ENCODE data around the gene GNG3. TPM values are rescaled to one million over a fixed set of nuclear protein-coding genes. Genes with fewer than 3 reads are reported as not detected.
"Not testable (repeated sequence)": the region's sequence is repeated elsewhere in the genome, so short reads cannot be mapped to it uniquely, and the experiment has no call there.

Gene GNG3
- polyA plus RNA-seq, 1 donor = 10.9 TPM

- Histone ChIP-seq H3K4me1 (ENCODE audit: control insufficient read depth, insufficient read depth, low read length) (peaks cover 23% of the 10 kb centered on the region), H3K9me3 (ENCODE audit: control insufficient read depth, low read depth, low read length) (no peaks in the 10 kb centered on the region), H3K27me3 (ENCODE audit: control insufficient read depth, insufficient read depth, low read length) (no peaks in the 10 kb centered on the region), H3K4me3 (ENCODE audit: low read length) (peak within 1 kb of the TSS; percentile 98), H3K36me3 (ENCODE audit: control insufficient read depth, insufficient read depth, low read length) (peaks cover 26% of the 10 kb centered on the region), H3K27ac (ENCODE audit: low read length) (peak within 1 kb of the TSS; percentile 83)
- whole genome bisulfite sequencing (ENCODE audit: insufficient coverage, low lambda C conversion rate) = no CpG with 5 or more reads among the region's 59 CpGs
- DNase-seq = peak; percentile 73 to 92
These were observed 35.7 kb upstream of the GNG3 start, which contains the start of the genes LBHD1 and UQCC3 for GRCh38 chr11:62671608-62672389. Gene LBHD1, minus strand, starts transcription at chr11:62672267. Its CDS starts 2,236 bp downstream, at chr11:62670031. Gene UQCC3, plus strand, starts transcription at chr11:62671673. Its CDS starts 73 bp downstream, at chr11:62671746.

- peaks cover 25% of the 10 kb centered on the region for H3K36me3 ChIP-seq (ENCODE audit: control insufficient read depth, insufficient read depth, low read length)
- WGBS (ENCODE audit: insufficient coverage, low lambda C conversion rate) = no CpG with 5 or more reads among the region's 2 CpGs
- no peak for DNase-seq
- H3K4me3 ChIP-seq (ENCODE audit: low read length) = no peak overlapping the region
- no peaks in the 10 kb centered on the region for H3K9me3 ChIP-seq (ENCODE audit: control insufficient read depth, low read depth, low read length)
- H3K27ac ChIP-seq (ENCODE audit: low read length) = no peak overlapping the region
- peaks cover 16% of the 10 kb centered on the region for H3K4me1 ChIP-seq (ENCODE audit: control insufficient read depth, insufficient read depth, low read length)
- H3K27me3 ChIP-seq (ENCODE audit: control insufficient read depth, insufficient read depth, low read length) = no peaks in the 10 kb centered on the region
These were observed 34.3 kb upstream of the GNG3 start for GRCh38 chr11:62673196-62673525.

GRCh38 chr11:62675415-62675814 is 32.1 kb upstream of the GNG3 start:
- peaks cover 25% of the 10 kb centered on the region for H3K36me3 ChIP-seq (ENCODE audit: control insufficient read depth, insufficient read depth, low read length)
- no CpG with 5 or more reads among the region's 10 CpGs for WGBS (ENCODE audit: insufficient coverage, low lambda C conversion rate)
- not testable (repeated sequence) for H3K4me3 ChIP-seq (ENCODE audit: low read length); H3K27me3 ChIP-seq (ENCODE audit: control insufficient read depth, insufficient read depth, low read length); H3K9me3 ChIP-seq (ENCODE audit: control insufficient read depth, low read depth, low read length); DNase-seq; H3K27ac ChIP-seq (ENCODE audit: low read length)
- peaks cover 14% of the 10 kb centered on the region for H3K4me1 ChIP-seq (ENCODE audit: control insufficient read depth, insufficient read depth, low read length)

GRCh38 chr11:62676698-62677097 is 30.8 kb upstream of the GNG3 start:
- DNase-seq = no peak
- WGBS (ENCODE audit: insufficient coverage, low lambda C conversion rate) = no CpG with 5 or more reads among the region's 6 CpGs
- H3K36me3 ChIP-seq (ENCODE audit: control insufficient read depth, insufficient read depth, low read length) = peaks cover 25% of the 10 kb centered on the region

GRCh38 chr11:62677156-62677555 is 30.3 kb upstream of the GNG3 start:
- H3K4me3 ChIP-seq (ENCODE audit: low read length) = no peak overlapping the region
- no CpG with 5 or more reads among the region's 6 CpGs for WGBS (ENCODE audit: insufficient coverage, low lambda C conversion rate)

More at GRCh38 chr11:62676698-62677097, 30.8 kb upstream of the GNG3 start:
- Histone ChIP-seq H3K27ac (ENCODE audit: low read length) (no peak overlapping the region), H3K9me3 (ENCODE audit: control insufficient read depth, low read depth, low read length) (no peaks in the 10 kb centered on the region), H3K4me3 (ENCODE audit: low read length) (no peak overlapping the region), H3K4me1 (ENCODE audit: control insufficient read depth, insufficient read depth, low read length) (peaks cover 14% of the 10 kb centered on the region), H3K27me3 (ENCODE audit: control insufficient read depth, insufficient read depth, low read length) (no peaks in the 10 kb centered on the region)

GRCh38 chr11:62677714-62678113 is 29.8 kb upstream of the GNG3 start:
- H3K4me3 ChIP-seq (ENCODE audit: low read length) = peak overlapping the region; percentile 94
- no peaks in the 10 kb centered on the region for H3K9me3 ChIP-seq (ENCODE audit: control insufficient read depth, low read depth, low read length)
- WGBS (ENCODE audit: insufficient coverage, low lambda C conversion rate) = 83% methylated on average over 9 of the region's 15 CpGs
- peaks cover 10% of the 10 kb centered on the region for H3K4me1 ChIP-seq (ENCODE audit: control insufficient read depth, insufficient read depth, low read length)
- no peaks in the 10 kb centered on the region for H3K27me3 ChIP-seq (ENCODE audit: control insufficient read depth, insufficient read depth, low read length)
- no peak overlapping the region for H3K27ac ChIP-seq (ENCODE audit: low read length)
- DNase-seq = no peak
- peaks cover 25% of the 10 kb centered on the region for H3K36me3 ChIP-seq (ENCODE audit: control insufficient read depth, insufficient read depth, low read length)

More at GRCh38 chr11:62677156-62677555, 30.3 kb upstream of the GNG3 start:
- Histone ChIP-seq H3K36me3 (ENCODE audit: control insufficient read depth, insufficient read depth, low read length) (peaks cover 25% of the 10 kb centered on the region), H3K27ac (ENCODE audit: low read length) (no peak overlapping the region), H3K9me3 (ENCODE audit: control insufficient read depth, low read depth, low read length) (no peaks in the 10 kb centered on the region), H3K27me3 (ENCODE audit: control insufficient read depth, insufficient read depth, low read length) (no peaks in the 10 kb centered on the region), H3K4me1 (ENCODE audit: control insufficient read depth, insufficient read depth, low read length) (peaks cover 14% of the 10 kb centered on the region)
- no peak for DNase-seq

- WGBS (ENCODE audit: insufficient coverage, low lambda C conversion rate) = no CpG with 5 or more reads among the region's 16 CpGs
- Histone ChIP-seq H3K36me3 (ENCODE audit: control insufficient read depth, insufficient read depth, low read length) (peaks cover 23% of the 10 kb centered on the region), H3K27me3 (ENCODE audit: control insufficient read depth, insufficient read depth, low read length) (no peaks in the 10 kb centered on the region), H3K27ac (ENCODE audit: low read length) (no peak overlapping the region), H3K9me3 (ENCODE audit: control insufficient read depth, low read depth, low read length) (no peaks in the 10 kb centered on the region), H3K4me1 (ENCODE audit: control insufficient read depth, insufficient read depth, low read length) (peaks cover 6% of the 10 kb centered on the region), H3K4me3 (ENCODE audit: low read length) (peak overlapping the region; percentile 94)
- DNase-seq = no peak
These were observed 29.1 kb upstream of the GNG3 start for GRCh38 chr11:62678433-62678769.

GRCh38 chr11:62678770-62679696 is 28.4 kb upstream of the GNG3 start, which contains the start of gene UBXN1:
Gene UBXN1, minus strand, starts transcription at chr11:62679073. Its CDS starts 150 bp downstream, at chr11:62678923.
- no peaks in the 10 kb centered on the region for H3K27me3 ChIP-seq (ENCODE audit: control insufficient read depth, insufficient read depth, low read length)
- peak; percentile 82 to 93 for DNase-seq
- peaks cover 6% of the 10 kb centered on the region for H3K4me1 ChIP-seq (ENCODE audit: control insufficient read depth, insufficient read depth, low read length)
- 57% methylated on average over 1 of the region's 55 CpGs for WGBS (ENCODE audit: insufficient coverage, low lambda C conversion rate)
- H3K4me3 ChIP-seq (ENCODE audit: low read length) = peak within 1 kb of the TSS; percentile 94
- no peaks in the 10 kb centered on the region for H3K9me3 ChIP-seq (ENCODE audit: control insufficient read depth, low read depth, low read length)
- H3K27ac ChIP-seq (ENCODE audit: low read length) = peak within 1 kb of the TSS; percentile 66
- H3K36me3 ChIP-seq (ENCODE audit: control insufficient read depth, insufficient read depth, low read length) = peaks cover 20% of the 10 kb centered on the region

GRCh38 chr11:62680825-62681240 is 26.6 kb upstream of the GNG3 start:
- WGBS (ENCODE audit: insufficient coverage, low lambda C conversion rate) = no CpG with 5 or more reads among the region's 4 CpGs
- Histone ChIP-seq H3K27me3 (ENCODE audit: control insufficient read depth, insufficient read depth, low read length) (no peaks in the 10 kb centered on the region), H3K4me1 (ENCODE audit: control insufficient read depth, insufficient read depth, low read length) (peaks cover 6% of the 10 kb centered on the region), H3K36me3 (ENCODE audit: control insufficient read depth, insufficient read depth, low read length) (peaks cover 17% of the 10 kb centered on the region), H3K9me3 (ENCODE audit: control insufficient read depth, low read depth, low read length) (no peaks in the 10 kb centered on the region), H3K27ac (ENCODE audit: low read length) (no peak overlapping the region), H3K4me3 (ENCODE audit: low read length) (no peak overlapping the region)
- DNase-seq = peak; percentile 55 to 62

GRCh38 chr11:62682518-62682917 is 25.0 kb upstream of the GNG3 start:
- Histone ChIP-seq H3K27me3 (ENCODE audit: control insufficient read depth, insufficient read depth, low read length) (peaks cover 5% of the 10 kb centered on the region), H3K4me3 (ENCODE audit: low read length) (no peak overlapping the region), H3K27ac (ENCODE audit: low read length) (no peak overlapping the region), H3K9me3 (ENCODE audit: control insufficient read depth, low read depth, low read length) (no peaks in the 10 kb centered on the region), H3K4me1 (ENCODE audit: control insufficient read depth, insufficient read depth, low read length) (peaks cover 6% of the 10 kb centered on the region), H3K36me3 (ENCODE audit: control insufficient read depth, insufficient read depth, low read length) (peaks cover 2% of the 10 kb centered on the region)
- no peak for DNase-seq
- 80% methylated on average over 1 of the region's 7 CpGs for WGBS (ENCODE audit: insufficient coverage, low lambda C conversion rate)
